Mucosa of descending colon (tissue), 3 donors: ENCODE results near the gene SART3. TPM values are rescaled to one million over a fixed set of nuclear protein-coding genes. Genes with fewer than 3 reads are reported as not detected.

Source experiments
- ATAC-seq: fragments of 200-7000 bp; cut with Tn5 transposase; one replicate; pipeline ENCODE4 v1.9.1; 2020; ENCODE audit warnings: mild to moderate bottlenecking, moderate library complexity
- DNase-seq, 3 donors: peaks; one replicate each; pipeline ENCODE4 v3.0.0-alpha.2; 2020
- H3K36me3 ChIP-seq: fragments of 200-600 bp; one replicate; pipeline ENCODE4 v1.8.0; 2021; ENCODE audit warnings: low read depth, mild to moderate bottlenecking
- H3K4me1 ChIP-seq: fragments of 200-600 bp; one replicate; pipeline ENCODE4 v1.8.0; 2021; ENCODE audit warnings: low read depth, mild to moderate bottlenecking
- H3K4me3 ChIP-seq: fragments of 200-600 bp; one replicate; pipeline ENCODE4 v1.8.0; 2021; ENCODE audit warnings: mild to moderate bottlenecking
- H3K9me3 ChIP-seq: fragments of 200-600 bp; one replicate; pipeline ENCODE4 v1.8.0; 2021; ENCODE audit warnings: mild to moderate bottlenecking
- intact Hi-C, 2 donors: fragments of 100-400 bp; cut with DNase I in 1 of 2; cut with micrococcal nuclease in 1 of 2; formaldehyde crosslinking; loops; one replicate each; pipeline versions ENCODE4 v1.11.0 to v1.11.1; 2022; cut with DNase I, micrococcal nuclease
- total RNA-seq, 3 donors: library from RNA; stranded (reverse); fragmentation: NEBNext Ultra II Directional in 2 of 3; extraction: Animal tissue kit (Norgen Biotek cat#: 25700) in 2 of 3; gene quantifications; one replicate each; pipeline versions ENCODE4 v1.2.1 to v1.2.4, GENCODE V29; 2021 to 2023
- TF ChIP-seq, protein P1 (sequence below): fragments of 200-600 bp; IDR thresholded peaks from one replicate; pipeline ENCODE4 v1.8.0; 2022; ENCODE audit warnings: antibody characterized with exemption, mild to moderate bottlenecking
- donor health status: DM: no; HTN: no; CAD: no; lungs with moderate emphysema.
- donor health status: DM: no; HTN: no; CAD: no.
- donor health status: DM: no; HTN: yes; CAD: no.

Gene SART3
- total RNA-seq, 3 donors from 2014 or later, result 42.0 to 47.7 (median 47.6) TPM

DNA sequence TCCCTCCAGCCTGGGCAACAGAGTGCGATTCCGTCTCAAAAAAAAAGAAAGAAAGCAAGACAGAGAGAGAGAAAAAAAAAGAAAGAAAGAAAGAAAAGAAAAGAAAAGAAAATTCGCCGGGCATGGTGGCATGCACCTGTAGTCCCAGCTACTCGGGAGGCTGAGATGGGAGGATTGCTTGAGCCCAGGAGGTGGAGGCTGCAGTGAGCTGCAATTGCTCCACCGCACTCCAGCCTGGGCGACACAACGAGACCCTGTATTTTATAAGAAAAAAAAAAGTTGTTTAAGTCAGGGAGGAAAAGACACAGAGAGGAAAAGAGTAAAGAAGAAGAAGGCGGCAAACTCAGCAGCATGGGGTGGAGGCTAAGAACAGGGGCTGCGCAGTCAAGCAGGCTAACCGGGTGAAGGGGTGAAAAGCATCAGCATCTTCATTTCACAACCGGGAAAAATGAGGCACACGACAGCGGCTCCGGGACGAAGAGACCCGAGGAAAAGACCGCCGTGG lies 46.5 kb downstream of the SART3 start:
- ATAC-seq (peak; percentile 1), DNase-seq (no peak)
- intact Hi-C loops, result no loop called here
- TF ChIP-seq, protein P1, sequence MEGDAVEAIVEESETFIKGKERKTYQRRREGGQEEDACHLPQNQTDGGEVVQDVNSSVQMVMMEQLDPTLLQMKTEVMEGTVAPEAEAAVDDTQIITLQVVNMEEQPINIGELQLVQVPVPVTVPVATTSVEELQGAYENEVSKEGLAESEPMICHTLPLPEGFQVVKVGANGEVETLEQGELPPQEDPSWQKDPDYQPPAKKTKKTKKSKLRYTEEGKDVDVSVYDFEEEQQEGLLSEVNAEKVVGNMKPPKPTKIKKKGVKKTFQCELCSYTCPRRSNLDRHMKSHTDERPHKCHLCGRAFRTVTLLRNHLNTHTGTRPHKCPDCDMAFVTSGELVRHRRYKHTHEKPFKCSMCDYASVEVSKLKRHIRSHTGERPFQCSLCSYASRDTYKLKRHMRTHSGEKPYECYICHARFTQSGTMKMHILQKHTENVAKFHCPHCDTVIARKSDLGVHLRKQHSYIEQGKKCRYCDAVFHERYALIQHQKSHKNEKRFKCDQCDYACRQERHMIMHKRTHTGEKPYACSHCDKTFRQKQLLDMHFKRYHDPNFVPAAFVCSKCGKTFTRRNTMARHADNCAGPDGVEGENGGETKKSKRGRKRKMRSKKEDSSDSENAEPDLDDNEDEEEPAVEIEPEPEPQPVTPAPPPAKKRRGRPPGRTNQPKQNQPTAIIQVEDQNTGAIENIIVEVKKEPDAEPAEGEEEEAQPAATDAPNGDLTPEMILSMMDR, result no peak
- Histone ChIP-seq H3K4me1 (peaks cover 3% of the 10 kb centered on the region), H3K9me3 (no peaks in the 10 kb centered on the region), H3K4me3 (no peak overlapping the region), H3K36me3 (peaks cover 4% of the 10 kb centered on the region)

DNA sequence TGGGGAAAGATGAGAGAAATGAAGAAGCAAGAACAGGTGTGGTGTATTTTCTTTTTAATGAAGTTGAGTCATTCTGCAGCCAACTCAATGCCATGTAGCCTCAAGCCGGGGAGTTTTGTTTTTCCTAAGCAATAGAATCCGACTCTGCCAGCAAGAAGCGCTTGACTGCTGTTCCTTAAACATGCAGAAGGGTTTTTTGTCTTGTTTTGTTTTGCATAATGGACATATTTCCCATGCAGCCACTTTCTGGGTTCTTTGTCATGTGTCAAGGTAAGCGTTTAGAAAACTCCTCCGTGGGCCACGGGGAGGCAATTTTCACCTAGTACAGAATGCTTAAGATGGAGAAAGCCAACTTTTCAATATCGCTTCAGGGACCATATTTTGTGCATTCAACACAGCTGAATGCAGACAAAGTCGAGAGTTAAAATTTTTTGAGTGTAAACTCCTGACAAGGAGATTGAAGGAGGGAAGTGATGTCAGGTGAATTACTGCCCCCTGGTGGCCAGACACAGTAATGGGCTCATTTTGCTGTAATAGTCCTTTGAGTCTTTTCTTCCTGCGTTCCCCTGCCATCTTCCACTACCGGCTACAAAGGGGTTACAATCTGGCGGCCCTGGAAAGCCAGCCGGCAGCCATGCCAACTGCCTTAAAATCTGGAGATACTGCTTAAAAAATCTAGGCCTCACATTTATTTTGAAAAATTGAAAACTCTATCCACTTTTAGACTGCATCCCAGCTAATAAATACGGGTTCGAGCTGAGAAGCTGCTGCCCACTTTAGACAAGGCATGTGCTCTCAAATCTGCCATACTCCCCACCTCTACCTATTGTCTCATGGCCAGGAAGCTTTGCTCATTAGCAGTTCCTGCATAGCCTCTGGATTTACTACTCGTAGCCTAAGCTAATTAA lies 49.1 kb downstream of the SART3 start:
- TF ChIP-seq, protein P1, result peak; percentile 85
- intact Hi-C loops, result no loop called here
- Histone ChIP-seq H3K9me3 (no peaks in the 10 kb centered on the region), H3K4me3 (no peak overlapping the region), H3K36me3 (peaks cover 4% of the 10 kb centered on the region), H3K4me1 (peaks cover 3% of the 10 kb centered on the region)
- DNase-seq (peak in 2 of 3 donors; percentile 59 to 76), ATAC-seq (peak; percentile 21)

DNA sequence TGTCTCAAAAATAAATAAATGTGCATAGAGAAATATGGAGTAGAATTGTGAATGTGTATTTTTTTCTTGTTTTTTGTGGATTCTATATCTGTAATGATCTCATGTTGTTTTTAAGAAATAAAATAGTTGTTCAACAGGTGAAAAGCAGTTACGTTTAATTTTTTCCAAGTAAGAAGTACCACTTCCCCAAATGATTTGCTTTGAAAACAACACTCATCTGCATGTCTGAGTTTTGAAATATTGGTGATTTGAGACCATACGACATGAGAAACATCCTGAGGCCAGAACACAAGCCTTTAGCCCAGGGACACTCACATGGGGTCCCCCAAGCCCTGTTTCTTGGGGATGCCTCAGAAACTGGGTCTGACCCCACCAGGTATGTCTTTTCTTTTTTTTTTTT lies 50.1 kb downstream of the SART3 start:
- Histone ChIP-seq H3K9me3 (no peaks in the 10 kb centered on the region), H3K4me3 (no peak overlapping the region), H3K36me3 (peaks cover 4% of the 10 kb centered on the region), H3K4me1 (peaks cover 3% of the 10 kb centered on the region)
- DNase-seq, result no peak
- intact Hi-C loops, result no loop called here
- no peak for ATAC-seq
- TF ChIP-seq, protein P1, result no peak

DNA sequence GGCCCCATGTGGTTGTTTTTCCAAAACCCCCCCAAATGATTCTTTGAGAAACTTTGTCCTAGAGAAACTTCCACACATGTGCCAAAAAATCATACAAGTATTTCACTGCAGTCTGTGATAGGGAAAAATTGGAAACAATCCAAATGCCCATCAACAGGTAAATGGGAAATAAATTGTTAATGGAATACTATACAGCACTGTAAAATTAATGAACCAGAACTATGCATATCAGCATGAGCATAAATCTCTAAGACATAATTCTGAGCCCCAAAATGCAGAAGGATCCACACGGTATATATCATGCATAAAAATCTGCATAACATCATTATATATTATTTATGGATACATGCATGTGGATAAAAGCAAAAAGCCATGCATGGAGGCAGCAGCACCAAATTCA lies 51.2 kb downstream of the SART3 start:
- H3K9me3 ChIP-seq, result no peaks in the 10 kb centered on the region
- intact Hi-C loops, result no loop called here
- no peak for ATAC-seq

DNA sequence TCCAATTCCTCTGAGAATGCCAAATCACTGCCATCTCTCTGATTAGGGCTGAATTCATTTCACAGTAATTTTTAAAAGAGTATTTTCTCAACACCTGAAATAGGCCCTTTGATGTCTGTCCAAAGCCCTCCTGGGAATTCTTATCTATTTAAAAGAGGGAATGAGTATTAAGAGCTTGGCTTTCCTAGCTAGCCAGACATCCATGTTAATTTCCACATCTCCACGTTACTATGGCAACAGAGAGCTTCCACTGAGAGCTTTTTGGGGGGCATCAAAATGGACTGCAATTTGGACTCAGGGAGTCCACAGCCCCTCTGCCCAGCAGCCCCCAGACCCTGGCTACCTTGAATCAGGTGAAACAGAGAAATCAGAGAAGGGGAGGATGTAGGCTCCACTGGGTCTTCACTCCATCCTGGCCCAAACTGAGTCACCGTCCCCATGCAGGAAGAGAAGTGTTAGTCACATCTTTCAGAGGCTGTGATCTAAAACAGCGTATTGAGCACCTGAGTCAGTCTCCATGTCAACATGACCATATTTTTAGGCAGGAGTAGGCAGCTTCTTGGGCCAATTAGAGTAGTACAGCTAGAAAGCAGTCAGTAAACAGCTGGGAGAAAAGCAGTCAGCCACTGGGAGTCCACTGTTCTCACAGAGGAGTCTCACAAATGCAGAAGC lies 52.9 kb downstream of the SART3 start:
- Histone ChIP-seq H3K4me1 (peaks cover 3% of the 10 kb centered on the region), H3K9me3 (peaks cover 6% of the 10 kb centered on the region), H3K36me3 (no peaks in the 10 kb centered on the region), H3K4me3 (no peak overlapping the region)
- TF ChIP-seq, protein P1, result no peak
- no peak for ATAC-seq
- intact Hi-C loops, result no loop called here
- DNase-seq, result no peak

More for the DNA sequence above, 51.2 kb downstream of the SART3 start:
- DNase-seq, result no peak
- TF ChIP-seq, protein P1, result no peak
- no peak overlapping the region for H3K4me3 ChIP-seq
- peaks cover under 1% of the 10 kb centered on the region for H3K36me3 ChIP-seq
- peaks cover 3% of the 10 kb centered on the region for H3K4me1 ChIP-seq
